Adrenal gland (tissue), 12 donors: ENCODE measurements around the gene RCC2. TPM values are rescaled to one million over a fixed set of nuclear protein-coding genes. Genes with fewer than 3 reads are reported as not detected.

Source experiments
- DNase-seq, 7 donors: peaks; one replicate each; pipeline ENCODE4 v3.0.0-alpha.2; 2019 to 2020
- H3K27ac ChIP-seq, 5 donors: fragments of 200-600 bp; sonication (generic) in 4 of 5; 1 replicate in 3 of 5; 2 replicates in 2 of 5; pipeline versions ENCODE4 v1.5.1 to v1.8.0; 2016 to 2020; ENCODE audit warnings: mild to moderate bottlenecking in 1 of 5
- H3K27me3 ChIP-seq: fragments of 200-600 bp; 2 replicates; pipeline ENCODE4 v1.8.0; 2021
- H3K36me3 ChIP-seq, 2 donors: fragments of 200-600 bp; replicated peaks in 1 of 2; 1 replicate in 1 of 2; 2 replicates in 1 of 2; pipeline versions ENCODE4 v1.5.1 to v1.8.0; 2018 to 2022
- H3K4me1 ChIP-seq, 2 donors: fragments of 200-600 bp; replicated peaks in 1 of 2; 1 replicate in 1 of 2; 2 replicates in 1 of 2; pipeline versions ENCODE4 v1.5.1 to v1.8.0; 2018 to 2021
- H3K4me3 ChIP-seq, 4 donors: fragments of 200-600 bp; sonication (generic) in 3 of 4; one replicate each; pipeline ENCODE4 v1.5.1; 2016 to 2018
- H3K9me3 ChIP-seq, 3 donors: fragments of 200-600 bp; sonication (generic) in 1 of 3; replicated peaks in 1 of 3; 1 replicate in 2 of 3; 2 replicates in 1 of 3; pipeline versions ENCODE4 v1.5.1 to v1.8.0; 2016 to 2021
- POLR2A ChIP-seq, 2 donors: fragments of 450-650 bp; IDR thresholded peaks; one replicate each; pipeline ENCODE4 v1.6.1; 2017; ENCODE audit warnings: antibody characterized with exemption in 2 of 2, mild to moderate bottlenecking in 2 of 2, moderate library complexity in 1 of 2
- WGBS, 4 donors: extraction: QIAGEN DNeasy Blood & Tissue Kit in 2 of 4; methylation state at CpG; one replicate each; pipeline versions ENCODE4 v1.1.5 to v1.1.7; 2013 to 2017; 5-methylcytosine and 5-hydroxymethylcytosine counted together
- intact Hi-C, 2 donors: fragments of 100-400 bp; cut with DNase I; formaldehyde crosslinking; loops; one replicate each; pipeline versions ENCODE4 v1.14.1 to v1.15.0; 2022 to 2023
- polyA plus RNA-seq, 3 donors: library from polyadenylated mRNA; stranded (reverse); fragments of 200-250 nt in 2 of 3; fragments of 350-450 nt in 1 of 3; fragmentation: Illumina TruSeq in 1 of 3; extraction: RNeasy Lipid Tissue Mini Kit (QIAGEN cat#74804) in 1 of 3; gene quantifications; one replicate each; pipeline ENCODE4 v1.2.3, GENCODE V29; 2013 to 2014
- total RNA-seq, 9 donors: library from RNA; depleted of rRNA in 4 of 9; stranded (reverse); fragments of >200 nt in 4 of 9; fragments of 120-200 nt in 1 of 9; fragmentation: NEBNext Ultra II Directional in 1 of 9; extraction: Animal tissue kit (Norgen Biotek cat#: 25700) in 1 of 9; gene quantifications; one replicate each; pipeline versions ENCODE4 v1.1.0 to v1.2.4, GENCODE V29; 2013 to 2023
- TF ChIP-seq, protein P1 (sequence below), 6 experiments: fragments of 450-650 bp in 4 of 6; fragments of 200-600 bp in 2 of 6; sonication (generic) in 1 of 6; IDR thresholded peaks; 1 replicate in 5 of 6; 2 replicates in 1 of 6; pipeline versions ENCODE4 v1.5.1 to v1.8.0; 2016 to 2021; ENCODE audit warnings: antibody characterized with exemption in 6 of 6, mild to moderate bottlenecking in 2 of 6, moderate library complexity in 1 of 6
- donor health status: healthy with polysubstance abuse.
- donor health status: Bipolar disorder and iron deficiency.
- donor health status: DM: yes; HTN: yes; CAD: no.
- donor health status: DM: no; HTN: no; CAD: no.
- donor health status: DM: no; HTN: no; CAD: no.
- donor health status: DM: yes; HTN: yes; CAD: no.

RCC2 gene
- total and polyA plus RNA-seq, 12 donors: 19.3 to 38.3 (median 28.6) TPM

DNA sequence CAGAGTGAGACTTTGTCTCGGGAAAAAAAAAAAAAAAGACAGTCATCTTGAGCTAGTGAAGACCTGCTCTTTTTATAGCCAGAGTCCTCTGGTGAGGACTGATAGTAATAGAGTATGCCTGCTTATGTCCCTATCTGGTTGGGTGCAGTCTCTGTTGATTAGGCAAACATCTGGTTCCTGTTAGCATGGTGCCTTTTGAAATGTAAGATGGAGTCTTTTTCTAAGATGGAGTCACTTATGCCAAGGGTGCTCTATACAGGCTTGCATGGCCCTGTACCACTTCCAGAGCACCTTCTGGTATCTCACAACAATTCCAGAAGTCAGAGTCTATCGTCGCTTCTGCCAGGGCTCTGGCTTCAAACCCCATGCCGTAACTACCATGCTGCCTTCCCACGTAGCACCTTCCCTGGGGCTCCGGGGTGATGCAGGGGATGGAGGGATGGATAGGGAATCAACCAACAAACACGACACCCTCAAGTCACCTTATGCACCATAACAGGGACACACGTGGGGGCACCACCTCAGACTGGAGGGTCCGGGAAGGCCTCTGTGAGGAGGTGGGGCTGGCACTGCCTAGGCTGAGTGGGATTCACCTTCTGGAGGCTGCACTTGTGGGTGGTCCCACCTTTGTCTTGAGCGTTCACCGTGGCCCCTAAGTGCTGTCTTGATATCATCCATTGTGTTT is 79.1 kb downstream of the RCC2 start:
- Histone ChIP-seq H3K4me3 (no peak overlapping the region), H3K4me1 (no peaks in the 10 kb centered on the region), H3K9me3 (no peaks in the 10 kb centered on the region), H3K27me3 (no peaks in the 10 kb centered on the region), H3K27ac (no peak overlapping the region), H3K36me3 (no peaks in the 10 kb centered on the region)
- TF ChIP-seq POLR2A (IDR thresholded peaks at IDR 0.05): no peak
- TF ChIP-seq, protein P1, sequence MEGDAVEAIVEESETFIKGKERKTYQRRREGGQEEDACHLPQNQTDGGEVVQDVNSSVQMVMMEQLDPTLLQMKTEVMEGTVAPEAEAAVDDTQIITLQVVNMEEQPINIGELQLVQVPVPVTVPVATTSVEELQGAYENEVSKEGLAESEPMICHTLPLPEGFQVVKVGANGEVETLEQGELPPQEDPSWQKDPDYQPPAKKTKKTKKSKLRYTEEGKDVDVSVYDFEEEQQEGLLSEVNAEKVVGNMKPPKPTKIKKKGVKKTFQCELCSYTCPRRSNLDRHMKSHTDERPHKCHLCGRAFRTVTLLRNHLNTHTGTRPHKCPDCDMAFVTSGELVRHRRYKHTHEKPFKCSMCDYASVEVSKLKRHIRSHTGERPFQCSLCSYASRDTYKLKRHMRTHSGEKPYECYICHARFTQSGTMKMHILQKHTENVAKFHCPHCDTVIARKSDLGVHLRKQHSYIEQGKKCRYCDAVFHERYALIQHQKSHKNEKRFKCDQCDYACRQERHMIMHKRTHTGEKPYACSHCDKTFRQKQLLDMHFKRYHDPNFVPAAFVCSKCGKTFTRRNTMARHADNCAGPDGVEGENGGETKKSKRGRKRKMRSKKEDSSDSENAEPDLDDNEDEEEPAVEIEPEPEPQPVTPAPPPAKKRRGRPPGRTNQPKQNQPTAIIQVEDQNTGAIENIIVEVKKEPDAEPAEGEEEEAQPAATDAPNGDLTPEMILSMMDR (IDR thresholded peaks at IDR 0.05): no peak
- no peak for DNase-seq
- intact Hi-C loops: loop anchor here in 1 of 2 donors (10.0 kb wide), 1 partner anchor 1144 kb away; no protein-coding TSS in a partner anchor
- 79 to 91% (median 82%) methylated on average over 10 to 11 of the region's 11 CpGs for WGBS, 4 donors

DNA sequence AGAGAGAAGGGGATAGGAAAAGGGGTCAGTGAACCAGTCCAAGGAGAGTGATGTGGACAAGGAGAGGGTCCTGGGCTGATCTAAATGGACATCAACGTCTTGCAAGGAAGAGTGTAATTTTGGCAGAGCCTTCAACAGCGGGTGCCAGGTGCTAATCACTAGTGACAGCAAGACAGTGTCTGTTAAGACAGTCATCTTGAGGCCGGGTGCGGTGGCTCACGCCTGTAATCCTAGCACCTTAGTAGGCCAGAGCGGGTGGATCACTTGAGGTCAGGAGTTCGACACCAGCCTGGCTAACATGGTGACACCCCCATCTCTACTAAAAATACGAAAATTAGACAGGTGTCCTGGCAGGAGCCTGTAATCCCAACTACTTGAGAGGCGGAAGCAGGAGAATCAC is 79.7 kb downstream of the RCC2 start:
- TF ChIP-seq, protein P1 (IDR thresholded peaks at IDR 0.05): no peak
- no peak for TF ChIP-seq POLR2A (IDR thresholded peaks at IDR 0.05)
- H3K27me3 ChIP-seq: no peaks in the 10 kb centered on the region

DNA sequence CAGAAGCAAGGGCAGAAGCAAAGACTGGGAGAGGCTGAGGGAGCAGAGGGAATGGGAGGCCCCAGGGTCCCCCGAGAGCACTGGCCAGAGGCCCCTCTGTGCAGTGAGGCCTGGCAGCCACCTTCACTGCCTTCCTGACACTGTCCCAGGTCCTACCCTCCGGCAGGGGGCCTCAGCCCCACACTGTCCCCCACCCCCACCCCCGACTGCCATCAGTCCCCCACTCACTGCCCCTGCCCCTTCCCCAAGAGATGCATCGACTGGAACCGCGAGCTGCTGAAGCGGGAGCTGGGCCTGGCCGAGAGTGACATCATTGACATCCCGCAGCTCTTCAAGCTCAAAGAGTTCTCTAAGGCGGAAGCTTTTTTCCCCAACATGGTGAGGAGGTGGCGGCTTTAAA is 80.4 kb downstream of the RCC2 start:
- intact Hi-C loops: no loop called here
- H3K9me3 ChIP-seq: no peaks in the 10 kb centered on the region

More for the DNA sequence above, 79.7 kb downstream of the RCC2 start:
- no peak for DNase-seq
- Histone ChIP-seq H3K36me3 (no peaks in the 10 kb centered on the region), H3K9me3 (no peaks in the 10 kb centered on the region), H3K27ac (no peak overlapping the region), H3K4me1 (no peaks in the 10 kb centered on the region), H3K4me3 (no peak overlapping the region)
- intact Hi-C loops: loop anchor here in 1 of 2 donors (10.0 kb wide), 1 partner anchor 1145 kb away; no protein-coding TSS in a partner anchor
- WGBS, 4 donors: 83 to 89% (median 85%) methylated on average over 9 of the region's 9 CpGs

DNA sequence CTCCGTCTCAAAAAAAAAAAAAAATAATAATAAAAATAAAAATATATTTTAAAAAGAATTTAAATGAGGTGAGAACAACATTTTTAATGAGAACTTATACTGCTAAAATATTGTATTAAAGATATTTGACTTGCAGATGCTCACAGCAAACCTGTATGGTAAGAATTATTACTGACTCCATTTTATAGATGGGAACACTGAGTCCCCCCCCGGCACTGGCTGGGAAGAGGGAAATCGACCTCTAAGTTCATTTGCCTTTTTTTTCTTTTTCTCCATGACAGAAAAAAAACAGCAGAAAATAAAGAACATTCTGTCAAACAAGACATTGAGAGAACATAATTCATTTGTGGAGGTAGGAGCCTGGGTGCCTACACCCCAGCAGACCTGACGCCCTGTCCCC is 80.9 kb downstream of the RCC2 start:
- intact Hi-C loops: no loop called here
- H3K4me3 ChIP-seq: no peak overlapping the region
- no peaks in the 10 kb centered on the region for H3K27me3 ChIP-seq
- no peak overlapping the region for H3K27ac ChIP-seq
- DNase-seq: no peak
- TF ChIP-seq, protein P1 (IDR thresholded peaks at IDR 0.05): no peak
- no peak for TF ChIP-seq POLR2A (IDR thresholded peaks at IDR 0.05)
- H3K4me1 ChIP-seq: no peaks in the 10 kb centered on the region
- H3K36me3 ChIP-seq: no peaks in the 10 kb centered on the region
- WGBS, 4 donors: 66 to 76% (median 75%) methylated on average over 4 of the region's 4 CpGs
- no peaks in the 10 kb centered on the region for H3K9me3 ChIP-seq

More for the DNA sequence above, 80.4 kb downstream of the RCC2 start:
- TF ChIP-seq POLR2A (IDR thresholded peaks at IDR 0.05): no peak
- TF ChIP-seq, protein P1 (IDR thresholded peaks at IDR 0.05): no peak
- H3K27me3 ChIP-seq: no peaks in the 10 kb centered on the region
- no peaks in the 10 kb centered on the region for H3K4me1 ChIP-seq
- DNase-seq: no peak
- H3K36me3 ChIP-seq: no peaks in the 10 kb centered on the region
- 49 to 56% (median 54%) methylated on average over 2 to 11 of the region's 11 CpGs for WGBS, 4 donors
- no peak overlapping the region for H3K4me3 ChIP-seq
- no peak overlapping the region for H3K27ac ChIP-seq

Other genes starting within 250 kb of the RCC2 start
- gene PADI1, start 234.5 kb downstream of the RCC2 start, total RNA-seq: under 1 TPM in 1 of 9 donors, not detected in 8; 0.06 TPM
- under 1 TPM in 2 of 3 donors, not detected in 1; 0.08 to 0.10 TPM for gene PADI1, start 234.5 kb downstream of the RCC2 start, polyA plus RNA-seq
- gene PADI3, start 190.6 kb downstream of the RCC2 start, total RNA-seq: not detected
- not detected for gene PADI3, start 190.6 kb downstream of the RCC2 start, polyA plus RNA-seq
- under 1 TPM in 4 of 9 donors, not detected in 5; 0.17 to 0.61 (median 0.40) TPM for gene PADI4, start 131.5 kb downstream of the RCC2 start, total RNA-seq
- gene PADI4, start 131.5 kb downstream of the RCC2 start, polyA plus RNA-seq: under 1 TPM; 0.05 to 0.72 (median 0.27) TPM
- not detected for gene PADI6, start 67.5 kb downstream of the RCC2 start, total RNA-seq
- gene PADI6, start 67.5 kb downstream of the RCC2 start, polyA plus RNA-seq: not detected
- 10 to 100 TPM in 8 of 9 donors, 1 to 10 TPM in 1; 1.7 to 53.9 (median 31.2) TPM for gene ARHGEF10L, start 100.0 kb upstream of the RCC2 start, total RNA-seq
- gene ARHGEF10L, start 100.0 kb upstream of the RCC2 start, polyA plus RNA-seq: 10 to 100 TPM in 2 of 3 donors, 1 to 10 TPM in 1; 5.0 to 54.9 (median 28.9) TPM